DOHH2 (cell line): ENCODE results near the gene LHX2.

Experiments
- EZH2phosphoT487 ChIP-seq: fragments of 200-600 bp; sonication (generic); IDR thresholded peaks from 2 replicates; pipeline ENCODE4 v1.6.1; 2017; ENCODE audit warnings: borderline replicate concordance, mild to moderate bottlenecking, antibody characterized with exemption, low read length, moderate library complexity, mixed read lengths
- TF ChIP-seq, protein P1 (sequence below): fragments of 200-600 bp; sonication (generic); IDR thresholded peaks from one replicate; pipeline ENCODE4 v1.5.1; 2014; ENCODE audit warnings: antibody characterized with exemption, mild to moderate bottlenecking, low read depth, low read length; ENCODE audit not compliant: poor library complexity, severe bottlenecking

DNA sequence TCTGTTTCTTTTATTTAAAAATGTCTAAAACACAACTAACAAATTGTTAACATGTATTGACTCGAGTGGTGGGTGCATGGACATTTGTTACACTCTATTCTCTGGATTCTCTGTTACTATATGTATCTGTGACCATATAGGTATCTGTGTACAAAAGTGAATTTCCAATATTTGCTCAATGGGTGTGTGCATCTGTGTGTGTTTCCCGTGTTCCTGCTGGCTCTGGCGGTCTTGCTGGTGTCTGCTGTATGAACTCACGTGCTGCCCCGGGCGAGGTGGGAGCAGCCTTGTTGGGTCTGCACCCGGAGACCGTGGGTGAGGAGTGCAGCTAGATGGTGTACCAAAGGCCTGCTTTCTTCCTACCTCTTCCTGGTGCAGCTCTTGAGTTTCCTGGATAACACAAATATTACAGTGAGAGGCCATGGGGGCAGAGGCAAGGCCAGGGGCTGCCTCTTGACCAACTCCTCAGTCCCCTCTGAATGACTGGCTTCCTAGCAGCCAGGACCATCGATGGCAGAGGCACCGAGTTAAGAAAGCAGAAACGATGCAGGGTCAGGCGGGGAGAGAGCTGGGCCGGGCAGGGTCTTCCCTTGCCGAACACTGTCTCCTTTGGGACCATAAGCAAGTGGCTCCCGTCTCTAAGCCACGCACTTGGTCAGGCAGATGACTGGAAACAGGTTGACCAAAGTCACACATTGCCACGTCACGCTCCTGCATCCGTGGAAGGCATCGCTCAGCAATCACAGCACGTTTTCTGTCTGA lies 49.5 kb downstream of the LHX2 start:
- TF ChIP-seq, protein P1, sequence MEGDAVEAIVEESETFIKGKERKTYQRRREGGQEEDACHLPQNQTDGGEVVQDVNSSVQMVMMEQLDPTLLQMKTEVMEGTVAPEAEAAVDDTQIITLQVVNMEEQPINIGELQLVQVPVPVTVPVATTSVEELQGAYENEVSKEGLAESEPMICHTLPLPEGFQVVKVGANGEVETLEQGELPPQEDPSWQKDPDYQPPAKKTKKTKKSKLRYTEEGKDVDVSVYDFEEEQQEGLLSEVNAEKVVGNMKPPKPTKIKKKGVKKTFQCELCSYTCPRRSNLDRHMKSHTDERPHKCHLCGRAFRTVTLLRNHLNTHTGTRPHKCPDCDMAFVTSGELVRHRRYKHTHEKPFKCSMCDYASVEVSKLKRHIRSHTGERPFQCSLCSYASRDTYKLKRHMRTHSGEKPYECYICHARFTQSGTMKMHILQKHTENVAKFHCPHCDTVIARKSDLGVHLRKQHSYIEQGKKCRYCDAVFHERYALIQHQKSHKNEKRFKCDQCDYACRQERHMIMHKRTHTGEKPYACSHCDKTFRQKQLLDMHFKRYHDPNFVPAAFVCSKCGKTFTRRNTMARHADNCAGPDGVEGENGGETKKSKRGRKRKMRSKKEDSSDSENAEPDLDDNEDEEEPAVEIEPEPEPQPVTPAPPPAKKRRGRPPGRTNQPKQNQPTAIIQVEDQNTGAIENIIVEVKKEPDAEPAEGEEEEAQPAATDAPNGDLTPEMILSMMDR, result no peak
- no peak for TF ChIP-seq EZH2phosphoT487
